Stimulated activated naive CD4-positive, alpha-beta T cell treated with Interleukin-2 at 50 U/mL for 16 hours (primary cell): Measurements from ENCODE around the gene NCK1.

Source experiments
- DNase-seq: peaks from one replicate; lab custom pipeline; 2025; lab: John Stamatoyannopoulos, UW

NCK1 gene

GRCh38 chr3:136908297-136908696 lies 46.3 kb downstream of the NCK1 start:
- DNase-seq = no peak

GRCh38 chr3:136909187-136909586 lies 47.2 kb downstream of the NCK1 start:
- no peak for DNase-seq

GRCh38 chr3:136910697-136911096 lies 48.7 kb downstream of the NCK1 start:
- DNase-seq = no peak

GRCh38 chr3:136913168-136913567 lies 51.2 kb downstream of the NCK1 start:
- DNase-seq = no peak

- no peak for DNase-seq
These were observed 52.7 kb downstream of the NCK1 start for GRCh38 chr3:136914739-136915138.

- no peak for DNase-seq
These were observed 54.2 kb downstream of the NCK1 start for GRCh38 chr3:136916223-136916622.

- DNase-seq = no peak
These were observed 58.0 kb downstream of the NCK1 start for GRCh38 chr3:136919799-136920580.

- no peak for DNase-seq
These were observed 59.0 kb downstream of the NCK1 start for GRCh38 chr3:136920904-136921611.

GRCh38 chr3:136925425-136926190 lies 63.6 kb downstream of the NCK1 start:
- DNase-seq = no peak

- no peak for DNase-seq
These were observed 66.2 kb downstream of the NCK1 start for GRCh38 chr3:136928240-136928639.

- no peak for DNase-seq
These were observed 68.1 kb downstream of the NCK1 start for GRCh38 chr3:136929977-136930670.

GRCh38 chr3:136931606-136932005 lies 69.6 kb downstream of the NCK1 start:
- DNase-seq = no peak

- no peak for DNase-seq
These were observed 70.5 kb downstream of the NCK1 start for GRCh38 chr3:136932523-136932922.

GRCh38 chr3:136932978-136933772 lies 71.2 kb downstream of the NCK1 start:
- no peak for DNase-seq

GRCh38 chr3:136937175-136937574 lies 75.2 kb downstream of the NCK1 start:
- no peak for DNase-seq

- no peak for DNase-seq
These were observed 75.8 kb downstream of the NCK1 start for GRCh38 chr3:136937851-136938250.

- DNase-seq = no peak
These were observed 76.3 kb downstream of the NCK1 start for GRCh38 chr3:136938334-136938733.

- no peak for DNase-seq
These were observed 77.5 kb downstream of the NCK1 start for GRCh38 chr3:136939489-136939888.

GRCh38 chr3:136942803-136943202 lies 80.8 kb downstream of the NCK1 start:
- no peak for DNase-seq

GRCh38 chr3:136943436-136943835 lies 81.4 kb downstream of the NCK1 start:
- no peak for DNase-seq

- DNase-seq = no peak
These were observed 85.0 kb downstream of the NCK1 start for GRCh38 chr3:136946978-136947377.
